Measurements from ENCODE around the gene CD58.

The CD58 gene

GRCh38 chr1:116508085-116508983 is 62.5 kb downstream of the CD58 start:
- DNase-seq, result no peak

GRCh38 chr1:116507631-116508030 is 63.2 kb downstream of the CD58 start:
- no peak for DNase-seq

- DNase-seq, result no peak
Measured at GRCh38 chr1:116506132-116507004, 64.5 kb downstream of the CD58 start.

GRCh38 chr1:116504308-116505156 is 66.3 kb downstream of the CD58 start:
- peak; percentile 89 to 94 for DNase-seq

GRCh38 chr1:116503546-116504307 is 67.1 kb downstream of the CD58 start:
- DNase-seq, result peak in 1 of 2 donors; percentile 33

GRCh38 chr1:116502671-116503314 is 68.0 kb downstream of the CD58 start:
- no peak for DNase-seq

- no peak for DNase-seq
Measured at GRCh38 chr1:116501870-116502244, 69.0 kb downstream of the CD58 start.

GRCh38 chr1:116501125-116501869 is 69.5 kb downstream of the CD58 start:
- DNase-seq, result no peak

GRCh38 chr1:116498789-116499628 is 71.8 kb downstream of the CD58 start:
- peak; percentile 60 to 68 for DNase-seq

- peak in 1 of 2 donors; percentile 36 for DNase-seq
Measured at GRCh38 chr1:116497656-116498055, 73.2 kb downstream of the CD58 start.

- DNase-seq, result no peak
Measured at GRCh38 chr1:116496898-116497297, 73.9 kb downstream of the CD58 start.

- DNase-seq, result no peak
Measured at GRCh38 chr1:116496380-116496779, 74.4 kb downstream of the CD58 start.

- DNase-seq, result no peak
Measured at GRCh38 chr1:116495535-116495934, 75.3 kb downstream of the CD58 start.

GRCh38 chr1:116494745-116495144 is 76.1 kb downstream of the CD58 start:
- DNase-seq, result no peak

- DNase-seq, result no peak
Measured at GRCh38 chr1:116494353-116494692, 76.5 kb downstream of the CD58 start.

GRCh38 chr1:116493484-116494352 is 77.1 kb downstream of the CD58 start:
- no peak for DNase-seq

- DNase-seq, result no peak
Measured at GRCh38 chr1:116493036-116493435, 77.8 kb downstream of the CD58 start.

GRCh38 chr1:116492358-116492811 is 78.4 kb downstream of the CD58 start:
- DNase-seq, result no peak

Data from CD4-positive, alpha-beta T cell treated with Interleukin-1 beta for 1 hour (primary cell).